ENCODE data around the gene FAM120AOS. TPM values are rescaled to one million over a fixed set of nuclear protein-coding genes. Genes with fewer than 3 reads are reported as not detected.
A peak's percentile ranks its signal among the peaks of the same experiment; 100 is the strongest.

The FAM120AOS gene
- total RNA-seq, 1 experiment from 2014 or later, result 53.6 TPM

GRCh38 chr9:93501406-93501805 lies 48.0 kb upstream of the FAM120AOS start:
- Histone ChIP-seq H3K27me3 (ENCODE audit: insufficient read depth, low read length) (no peaks in the 10 kb centered on the region), H3K23me2 (ENCODE audit: insufficient read length, low read depth, low read length, poor library complexity, severe bottlenecking) (no peaks in the 10 kb centered on the region), H3K23ac (ENCODE audit: insufficient read length, low read depth, low read length) (no peak overlapping the region), H3K9ac (ENCODE audit: extremely low read depth, insufficient read length, low read length) (no peak overlapping the region), H4K5ac (ENCODE audit: insufficient read length, low read depth, low read length) (no peak overlapping the region), H3K14ac (ENCODE audit: insufficient read depth, low read length) (no peak overlapping the region), H3K4ac (ENCODE audit: low read depth, low read length) (no peak overlapping the region), H3K18ac (ENCODE audit: insufficient read length, low read depth, low read length) (no peak overlapping the region), H2AK5ac (ENCODE audit: insufficient read length, low read length) (no peak overlapping the region), H3K27ac (ENCODE audit: insufficient read length, low read depth, low read length) (no peak overlapping the region), H3T11ph (ENCODE audit: low read length) (no peak overlapping the region), H2BK20ac (ENCODE audit: low read depth, low read length, poor library complexity, severe bottlenecking) (no peak overlapping the region), H3K79me1 (ENCODE audit: insufficient read depth, low read depth, low read length, poor library complexity, severe bottlenecking) (peaks cover 2% of the 10 kb centered on the region), H4K20me1 (ENCODE audit: control insufficient read depth, insufficient read depth, insufficient read length) (no peaks in the 10 kb centered on the region), H2BK5ac (ENCODE audit: insufficient read length, low read length) (no peak overlapping the region), H3K4me1 (ENCODE audit: insufficient read depth, low read length) (no peaks in the 10 kb centered on the region), H4K91ac (ENCODE audit: insufficient read length, low read depth, low read length) (no peak overlapping the region), H3K4me2 (ENCODE audit: insufficient read depth, insufficient read length, low read length) (no peak overlapping the region), H2AFZ (ENCODE audit: low read length) (no peak overlapping the region), H2BK120ac (ENCODE audit: low read depth, low read length, poor library complexity, severe bottlenecking) (no peak overlapping the region), H3K79me2 (ENCODE audit: insufficient read depth, low read length) (no peaks in the 10 kb centered on the region), H2BK12ac (ENCODE audit: insufficient read length, low read depth, low read length) (no peak overlapping the region), H2BK15ac (ENCODE audit: low read depth, low read length) (no peak overlapping the region), H3K9me3 (ENCODE audit: control insufficient read depth, low read depth, low read length) (no peaks in the 10 kb centered on the region), H4K8ac (replicated peaks; ENCODE audit: insufficient read length, low read depth, low read length) (no peak overlapping the region), H3K56ac (ENCODE audit: insufficient read length, low read depth, low read length) (no peak overlapping the region)
- Mint-ChIP-seq H3K27ac (peak overlapping the region in 1 of 3 experiments; percentile 32; a peak in 2 of 7 replicates), H3K27me3 (ENCODE audit: low read depth) (no peaks in the 10 kb centered on the region), H3K9me3 (no peaks in the 10 kb centered on the region), H3K4me1 (no peaks in the 10 kb centered on the region), H3K4me3 (no peak overlapping the region), H3K36me3 (ENCODE audit: insufficient read depth in 1 of 3, low read depth in 3 of 3) (peaks cover 28 to 70% (median 43%) of the 10 kb centered on the region in 3 experiments)
- DNase-seq, result no peak
- no CpG with 5 or more reads among the region's 4 CpGs for WGBS (ENCODE audit: extremely low coverage, insufficient read length, low lambda C conversion rate)
- TF ChIP-seq CTCF (conservative IDR thresholded peaks at IDR 0.05), result no peak

All from H9 (cell line).